Adipocyte (in vitro differentiated cells): ENCODE data around the gene PPP1R2.
"Not testable (repeated sequence)": the region's sequence is repeated elsewhere in the genome, so short reads cannot be mapped to it uniquely, and the experiment has no call there.

Experiments used
- DNase-seq: peaks from one replicate; pipeline ENCODE4 v3.0.0-alpha.2; 2015; ENCODE audit warnings: low read depth
- H3K27me3 ChIP-seq: replicated peaks from 2 replicates; pipeline ENCODE4 v1.7.0; 2013; ENCODE audit warnings: mild to moderate bottlenecking, low read length, moderate library complexity; ENCODE audit not compliant: control insufficient read depth, insufficient read depth
- H3K36me3 ChIP-seq: 2 replicates; pipeline ENCODE4 v1.7.0; 2013; ENCODE audit warnings: low read length, mild to moderate bottlenecking, moderate library complexity; ENCODE audit not compliant: control insufficient read depth, insufficient read depth, severe bottlenecking
- H3K4me1 ChIP-seq: 2 replicates; pipeline ENCODE4 v1.7.0; 2013; ENCODE audit warnings: mild to moderate bottlenecking, low read length, moderate library complexity; ENCODE audit not compliant: control insufficient read depth, insufficient read depth
- H3K4me3 ChIP-seq: 2 replicates; pipeline ENCODE4 v1.7.0; 2013; ENCODE audit warnings: mild to moderate bottlenecking, low read length, moderate library complexity
- H3K9ac ChIP-seq: 2 replicates; pipeline ENCODE4 v1.7.0; 2013; ENCODE audit warnings: mild to moderate bottlenecking, low read length, moderate library complexity
- H3K9me3 ChIP-seq: 2 replicates; pipeline ENCODE4 v1.7.0; 2013; ENCODE audit warnings: mild to moderate bottlenecking, low read length, moderate library complexity; ENCODE audit not compliant: control insufficient read depth

The PPP1R2 gene

DNA sequence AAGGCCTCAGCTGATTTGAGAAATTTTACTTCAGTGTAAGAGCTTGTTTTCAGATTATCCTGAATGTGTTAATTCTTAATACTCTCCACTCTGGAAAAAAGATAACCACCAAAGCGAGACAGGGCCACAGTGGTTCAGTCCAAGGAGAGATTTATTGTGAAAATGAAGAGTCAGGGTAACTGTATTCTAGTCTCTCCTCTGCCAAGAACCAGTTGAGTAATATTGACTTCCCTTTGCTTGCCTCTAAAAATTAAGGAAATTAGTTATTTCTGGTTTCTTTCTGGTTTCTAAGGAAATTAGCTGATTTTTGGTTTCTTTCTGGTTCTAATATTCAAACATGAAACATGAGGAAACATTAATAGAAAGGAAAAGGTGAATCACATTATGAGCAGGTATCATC, 34.9 kb downstream of the PPP1R2 start:
- no peak overlapping the region for H3K4me3 ChIP-seq
- DNase-seq: no peak
- H3K27me3 ChIP-seq: no peaks in the 10 kb centered on the region
- H3K4me1 ChIP-seq: peaks cover 19% of the 10 kb centered on the region
- no peak overlapping the region for H3K9ac ChIP-seq
- H3K36me3 ChIP-seq: peaks cover 9% of the 10 kb centered on the region
- no peaks in the 10 kb centered on the region for H3K9me3 ChIP-seq

DNA sequence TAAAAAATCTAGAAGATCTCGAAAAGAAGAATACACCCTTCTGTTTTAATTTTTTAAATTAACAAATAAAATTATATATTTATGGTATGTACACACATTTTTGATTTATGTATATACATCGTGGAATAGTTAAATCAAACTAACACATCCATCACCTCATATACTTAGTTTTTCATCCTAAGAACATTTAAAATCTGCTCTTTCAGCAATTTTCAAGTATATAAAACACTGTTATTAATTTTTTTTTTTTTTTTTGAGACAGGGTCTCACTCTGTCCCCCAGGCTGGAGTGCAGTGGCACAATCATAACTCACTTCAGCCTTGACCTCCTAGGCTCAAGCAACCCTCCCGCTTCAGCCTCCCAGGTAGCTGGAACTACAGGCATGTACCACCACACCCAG, 67.5 kb downstream of the PPP1R2 start:
- Histone ChIP-seq H3K9ac (no peak overlapping the region), H3K36me3 (no peaks in the 10 kb centered on the region), H3K27me3 (peaks cover 15% of the 10 kb centered on the region), H3K4me1 (no peaks in the 10 kb centered on the region), H3K4me3 (no peak overlapping the region), H3K9me3 (no peaks in the 10 kb centered on the region)
- no peak for DNase-seq

DNA sequence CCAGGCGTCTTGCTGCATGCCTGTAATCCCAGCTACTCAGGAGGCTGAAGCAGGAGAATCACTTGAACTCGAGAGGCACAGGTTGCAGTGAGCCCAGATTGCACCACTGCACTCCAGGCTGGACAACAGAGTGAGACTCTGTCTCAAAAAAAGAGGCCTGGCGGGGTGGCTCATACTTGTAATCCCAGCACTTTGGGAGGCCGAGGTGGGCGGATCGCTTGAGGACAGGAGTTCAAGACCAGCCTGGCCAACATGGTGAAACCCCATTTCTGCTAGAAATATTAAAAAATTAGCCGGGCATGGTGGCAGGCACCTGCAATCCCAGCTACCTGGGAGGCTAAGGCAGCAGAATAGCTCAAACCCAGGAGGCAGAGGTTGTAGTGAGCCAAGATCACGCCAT, 68.0 kb downstream of the PPP1R2 start:
- H3K4me3 ChIP-seq, DNase-seq, H3K9ac ChIP-seq, H3K4me1 ChIP-seq, H3K36me3 ChIP-seq, H3K9me3 ChIP-seq: not testable (repeated sequence)
- H3K27me3 ChIP-seq: peaks cover 15% of the 10 kb centered on the region

GRCh38 chr3:195468841-195469240, 74.3 kb downstream of the PPP1R2 start:
- Histone ChIP-seq H3K36me3 (no peaks in the 10 kb centered on the region), H3K9ac (no peak overlapping the region), H3K4me1 (no peaks in the 10 kb centered on the region), H3K9me3 (no peaks in the 10 kb centered on the region), H3K4me3 (no peak overlapping the region), H3K27me3 (no peaks in the 10 kb centered on the region)
- no peak for DNase-seq

GRCh38 chr3:195468391-195468776, 74.7 kb downstream of the PPP1R2 start:
- DNase-seq: no peak
- Histone ChIP-seq H3K36me3 (no peaks in the 10 kb centered on the region), H3K9ac (no peak overlapping the region), H3K9me3 (no peaks in the 10 kb centered on the region), H3K4me1 (no peaks in the 10 kb centered on the region), H3K27me3 (no peaks in the 10 kb centered on the region), H3K4me3 (no peak overlapping the region)

GRCh38 chr3:195467641-195468390, 75.3 kb downstream of the PPP1R2 start:
- H3K27me3 ChIP-seq: no peaks in the 10 kb centered on the region
- H3K9ac ChIP-seq: no peak overlapping the region
- no peaks in the 10 kb centered on the region for H3K36me3 ChIP-seq
- peak; percentile 23 for DNase-seq
- no peak overlapping the region for H3K4me3 ChIP-seq
- no peaks in the 10 kb centered on the region for H3K9me3 ChIP-seq
- H3K4me1 ChIP-seq: no peaks in the 10 kb centered on the region

- no peak for DNase-seq
- no peaks in the 10 kb centered on the region for H3K36me3 ChIP-seq
- peaks cover 7% of the 10 kb centered on the region for H3K4me1 ChIP-seq
- H3K4me3 ChIP-seq: no peak overlapping the region
- no peaks in the 10 kb centered on the region for H3K9me3 ChIP-seq
- H3K27me3 ChIP-seq: no peaks in the 10 kb centered on the region
- H3K9ac ChIP-seq: no peak overlapping the region
Observed at GRCh38 chr3:195466251-195466650, 76.9 kb downstream of the PPP1R2 start.
